IMR-90 (cell line): Measurements from ENCODE around the gene MED23. TPM values are rescaled to one million over a fixed set of nuclear protein-coding genes. Genes with fewer than 3 reads are reported as not detected.

Experiments used
- ATAC-seq: fragments of 200-7000 bp; cut with Tn5 transposase; 2 replicates; pipeline ENCODE4 v1.9.1; 2020; ENCODE audit warnings: low read depth, mild to moderate bottlenecking, moderate library complexity
- BruUV-seq: library from RNA; stranded (reverse); fragments of 400-500 nt; replicated peaks from 2 replicates; lab custom pipeline; 2021; lab: Mats Ljungman, UMichigan
- CTCF ChIA-PET: fragments of 300-600 bp; formaldehyde crosslinking; extraction: SDS; loops from one replicate; lab custom pipeline; 2021; ENCODE audit warnings: antibody characterized with exemption; lab: Yijun Ruan, JAX
- POLR2A ChIA-PET: fragments of 300-600 bp; sonication (Branson Sonifier 250); formaldehyde crosslinking; loops from one replicate; lab custom pipeline; 2022; ENCODE audit warnings: antibody characterized with exemption; ENCODE audit not compliant: unreplicated experiment; lab: Charles Lee
- DNase-seq: peaks from one replicate; pipeline ENCODE4 v3.0.0; 2013
- H2AFZ ChIP-seq: replicated peaks from 2 replicates; pipeline ENCODE3; 2013; ENCODE audit warnings: low read length, mild to moderate bottlenecking; ENCODE audit not compliant: poor library complexity
- H2AK5ac ChIP-seq: 2 replicates; pipeline ENCODE4 v1.6.1; 2013; ENCODE audit warnings: low read depth, low read length, inconsistent platforms
- H2AK9ac ChIP-seq: replicated peaks from 2 replicates; pipeline ENCODE3; 2013; ENCODE audit warnings: mild to moderate bottlenecking, low read depth, low read length, moderate library complexity; ENCODE audit not compliant: poor library complexity
- H2BK120ac ChIP-seq: 2 replicates; pipeline ENCODE4 v1.6.1; 2013; ENCODE audit warnings: low read depth, low read length, inconsistent platforms
- H2BK15ac ChIP-seq: 3 replicates; pipeline ENCODE4 v1.6.1; 2013; ENCODE audit warnings: low read depth, low read length, inconsistent platforms
- H2BK20ac ChIP-seq: 2 replicates; pipeline ENCODE4 v1.6.1; 2013; ENCODE audit warnings: low read depth, mild to moderate bottlenecking, inconsistent platforms, low read length, moderate library complexity
- H2BK5ac ChIP-seq: 2 replicates; pipeline ENCODE4 v1.6.1; 2013; ENCODE audit warnings: mild to moderate bottlenecking, low read depth, low read length, inconsistent platforms; ENCODE audit not compliant: poor library complexity, severe bottlenecking
- H3K14ac ChIP-seq: replicated peaks from 2 replicates; pipeline ENCODE4 v1.6.1; 2013; ENCODE audit warnings: low read depth, low read length, inconsistent platforms
- H3K18ac ChIP-seq: 2 replicates; pipeline ENCODE4 v1.6.1; 2013; ENCODE audit warnings: low read depth, low read length, control low read depth
- H3K23ac ChIP-seq: 2 replicates; pipeline ENCODE4 v1.6.1; 2013; ENCODE audit warnings: low read depth, low read length, inconsistent platforms
- H3K27ac ChIP-seq: 2 replicates; pipeline ENCODE4 v1.5.1; 2013; ENCODE audit warnings: mild to moderate bottlenecking, control low read depth, low read length; ENCODE audit not compliant: insufficient read depth
- H3K27me3 ChIP-seq: 2 replicates; pipeline ENCODE4 v1.6.1; 2013; ENCODE audit warnings: low read length; ENCODE audit not compliant: control insufficient read depth, insufficient read depth
- H3K36me3 ChIP-seq: 2 replicates; pipeline ENCODE4 v1.6.1; 2013; ENCODE audit warnings: low read length, mixed read lengths; ENCODE audit not compliant: control insufficient read depth, insufficient read depth
- H3K4ac ChIP-seq: 2 replicates; pipeline ENCODE4 v1.6.1; 2013; ENCODE audit warnings: low read depth, low read length, inconsistent platforms
- H3K4me1 ChIP-seq: 2 replicates; pipeline ENCODE4 v1.6.1; 2013; ENCODE audit warnings: low read length, mixed read lengths; ENCODE audit not compliant: control insufficient read depth, insufficient read depth
- H3K4me2 ChIP-seq: 2 replicates; pipeline ENCODE4 v1.6.1; 2013; ENCODE audit warnings: low read depth, mild to moderate bottlenecking, control low read depth, low read length, moderate library complexity
- H3K4me3 ChIP-seq: 2 replicates; pipeline ENCODE4 v1.5.1; 2013; ENCODE audit warnings: low read depth, mild to moderate bottlenecking, control low read depth, low read length, moderate library complexity; ENCODE audit not compliant: insufficient read depth
- H3K56ac ChIP-seq: 2 replicates; pipeline ENCODE4 v1.6.1; 2013; ENCODE audit warnings: low read length, inconsistent platforms; ENCODE audit not compliant: insufficient read depth; ENCODE audit errors: extremely low read depth
- H3K79me1 ChIP-seq, 2 experiments: 2 replicates each; pipeline ENCODE4 v1.6.1; 2013; ENCODE audit warnings: low read length in 2 of 2, inconsistent platforms in 1 of 2, low read depth in 1 of 2
- H3K9ac ChIP-seq: 2 replicates; pipeline ENCODE4 v1.6.1; 2013; ENCODE audit warnings: low read depth, low read length, control low read depth
- H3K9me1 ChIP-seq: 2 replicates; pipeline ENCODE4 v1.6.1; 2013; ENCODE audit warnings: low read length, inconsistent platforms; ENCODE audit not compliant: insufficient read depth
- H3K9me3 ChIP-seq: 2 replicates; pipeline ENCODE4 v1.6.1; 2013; ENCODE audit warnings: low read length; ENCODE audit not compliant: control insufficient read depth, insufficient read depth
- H4K20me1 ChIP-seq: 2 replicates; pipeline ENCODE4 v1.6.1; 2013; ENCODE audit warnings: low read length, inconsistent platforms; ENCODE audit not compliant: insufficient read depth
- H4K5ac ChIP-seq: 2 replicates; pipeline ENCODE4 v1.6.1; 2013; ENCODE audit warnings: mild to moderate bottlenecking, low read depth, low read length, control low read depth
- H4K8ac ChIP-seq, 2 experiments: 2 replicates each; pipeline ENCODE4 v1.6.1; 2013; ENCODE audit warnings: low read depth in 2 of 2, low read length in 2 of 2, control low read depth in 1 of 2, inconsistent platforms in 1 of 2
- H4K91ac ChIP-seq: 2 replicates; pipeline ENCODE4 v1.6.1; 2013; ENCODE audit warnings: low read depth, low read length, inconsistent platforms; ENCODE audit not compliant: insufficient read depth
- BHLHE40 ChIP-seq: fragments of 150-350 bp; IDR thresholded peaks from 2 replicates; pipeline ENCODE4 v1.6.1; 2016; ENCODE audit warnings: mild to moderate bottlenecking, low read depth, low read length
- FOS ChIP-seq: fragments of 150-350 bp; IDR thresholded peaks from 2 replicates; pipeline ENCODE4 v1.6.1; 2016; ENCODE audit warnings: low read depth, low read length
- NFE2L2 ChIP-seq: fragments of 150-350 bp; IDR thresholded peaks from 2 replicates; pipeline ENCODE4 v1.6.1; 2016; ENCODE audit warnings: low read depth, mild to moderate bottlenecking, low read length
- RFX5 ChIP-seq: IDR thresholded peaks from 2 replicates; pipeline ENCODE4 v1.8.0; 2012; ENCODE audit warnings: low read depth, mild to moderate bottlenecking, low read length, moderate library complexity
- SMC3 ChIP-seq: fragments of 150-350 bp; IDR thresholded peaks from 2 replicates; pipeline ENCODE4 v1.6.1; 2016; ENCODE audit warnings: low read depth, mild to moderate bottlenecking, antibody characterized with exemption, low read length, moderate library complexity
- WGBS, 2 experiments: methylation state at CpG; one replicate each; pipeline versions ENCODE4 v1.1.5 to v1.1.7; 2013; ENCODE audit warnings: missing lambda C conversion rate in 2 of 2; ENCODE audit not compliant: insufficient read length in 1 of 2; ENCODE audit errors: extremely low coverage in 2 of 2; 5-methylcytosine and 5-hydroxymethylcytosine counted together
- dilution Hi-C: fragments of 300-500 bp; cut with HindIII; formaldehyde crosslinking; loops from one replicate; pipeline ENCODE4 v1.14.3; 2018; ENCODE audit warnings: low sequenced_read_pairs; ENCODE audit not compliant: unreplicated experiment
- in situ Hi-C: fragments of 300-500 bp; cut with MboI; formaldehyde crosslinking; loops from 3 replicates; pipeline ENCODE4 v1.14.3; 2019; ENCODE audit warnings: low sequenced_read_pairs, inconsistent platforms, mixed read lengths
- intact Hi-C: fragments of 100-400 bp; cut with micrococcal nuclease; formaldehyde crosslinking; loops from 2 replicates; pipeline ENCODE4 v1.10.0; 2022
- polyA plus RNA-seq, 3 experiments: library from polyadenylated mRNA; depleted of rRNA; stranded (reverse); fragments of >200 nt; gene quantifications; 2 replicates each; pipeline ENCODE4 v1.2.3, GENCODE V29; 2012; ENCODE audit warnings: low replicate concordance in 1 of 3
- total RNA-seq: library from RNA; depleted of rRNA; stranded (reverse); fragments of >200 nt; gene quantifications from 2 replicates; pipeline ENCODE4 v1.2.3, GENCODE V29; 2012

MED23 gene
- total and polyA plus RNA-seq, 2 of the 4 experiments (the other 2 are of a cell fraction), result 16.0 to 40.7 TPM

DNA sequence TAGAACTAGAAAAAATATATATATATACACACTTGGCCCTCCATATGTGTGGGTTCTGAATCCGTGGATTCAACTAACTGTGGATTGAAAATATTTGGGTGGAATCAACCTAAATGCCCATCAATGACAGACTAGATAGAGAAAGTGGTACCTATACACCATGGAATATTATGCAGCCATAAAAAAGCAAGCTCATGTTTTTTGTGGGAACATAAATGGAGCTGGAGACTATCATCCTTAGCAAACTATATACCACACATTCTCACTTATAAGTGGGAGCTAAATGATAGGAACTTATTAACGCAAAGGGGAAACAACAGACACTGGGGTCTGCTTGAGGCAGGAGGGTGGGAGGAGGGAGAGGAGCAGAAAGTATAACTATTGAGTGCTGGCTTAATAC lies 45.1 kb upstream of the MED23 start:
- Histone ChIP-seq H2BK15ac (no peak overlapping the region), H3K9me3 (no peaks in the 10 kb centered on the region), H2AFZ (no peak overlapping the region), H4K20me1 (no peaks in the 10 kb centered on the region), H3K4ac (no peak overlapping the region), H3K9ac (no peak overlapping the region), H2AK9ac (no peak overlapping the region), H3K4me3 (no peak overlapping the region), H3K36me3 (no peaks in the 10 kb centered on the region), H4K5ac (no peak overlapping the region), H2BK120ac (no peak overlapping the region), H2BK20ac (no peak overlapping the region), H3K14ac (no peak overlapping the region), H4K8ac (no peak overlapping the region), H3K56ac (no peak overlapping the region), H2AK5ac (no peak overlapping the region), H3K27ac (no peak overlapping the region), H3K4me1 (no peaks in the 10 kb centered on the region), H3K4me2 (no peak overlapping the region), H3K18ac (no peak overlapping the region), H2BK5ac (no peak overlapping the region), H3K9me1 (no peaks in the 10 kb centered on the region), H3K27me3 (no peaks in the 10 kb centered on the region; the same call in 1 of the 2 replicates), H4K91ac (no peak overlapping the region), H3K23ac (no peak overlapping the region), H3K79me1 (no peaks in the 10 kb centered on the region)
- WGBS, 2 experiments, result no CpG with 5 or more reads among the region's 2 CpGs
- TF ChIP-seq FOS (no peak), BHLHE40 (no peak), NFE2L2 (no peak), SMC3 (no peak), RFX5 (no peak)
- no TSS peak for BruUV-seq
- intact Hi-C loops, result no loop called here
- dilution Hi-C loops, result no loop called here
- in situ Hi-C loops, result no loop called here
- ChIA-PET CTCF (no interaction called here), POLR2A (no interaction called here)
- ATAC-seq (no peak), DNase-seq (no peak)
